ENCODE measurements around the gene PNLIPRP2. TPM values are rescaled to one million over a fixed set of nuclear protein-coding genes. Genes with fewer than 3 reads are reported as not detected.

PNLIPRP2 gene
- total and polyA plus RNA-seq, 2 donors = 0.06 TPM; not detected in 1

DNA sequence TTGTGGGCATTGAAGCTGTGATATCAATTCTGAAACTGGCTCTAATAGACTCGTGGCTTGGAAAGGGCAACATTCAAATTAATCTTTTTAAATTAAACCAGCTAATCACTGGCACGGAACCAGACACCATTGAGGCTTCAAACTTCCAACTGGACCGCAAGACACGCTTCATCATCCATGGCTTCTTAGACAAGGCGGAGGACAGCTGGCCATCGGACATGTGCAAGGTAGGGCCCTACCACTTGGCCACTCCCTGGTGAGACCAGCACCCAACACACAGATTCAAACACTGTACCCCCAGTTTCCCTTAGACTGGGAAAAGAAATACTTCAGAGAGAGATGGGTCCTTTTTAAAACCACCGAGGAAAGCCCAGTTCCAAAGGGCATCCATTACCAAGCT is 5.1 kb downstream of the PNLIPRP2 start:
- Histone ChIP-seq H3K27ac (ENCODE audit: low read depth) (no peak overlapping the region), H3K36me3 (ENCODE audit: insufficient read depth) (no peaks in the 10 kb centered on the region), H3K4me1 (ENCODE audit: insufficient read depth) (no peaks in the 10 kb centered on the region), H3K4me3 (ENCODE audit: low read depth, low read length) (no peak overlapping the region)
- DNase-seq (ENCODE audit: extremely low spot score) = no peak
- 88% methylated on average over 7 of the region's 7 CpGs for WGBS

DNA sequence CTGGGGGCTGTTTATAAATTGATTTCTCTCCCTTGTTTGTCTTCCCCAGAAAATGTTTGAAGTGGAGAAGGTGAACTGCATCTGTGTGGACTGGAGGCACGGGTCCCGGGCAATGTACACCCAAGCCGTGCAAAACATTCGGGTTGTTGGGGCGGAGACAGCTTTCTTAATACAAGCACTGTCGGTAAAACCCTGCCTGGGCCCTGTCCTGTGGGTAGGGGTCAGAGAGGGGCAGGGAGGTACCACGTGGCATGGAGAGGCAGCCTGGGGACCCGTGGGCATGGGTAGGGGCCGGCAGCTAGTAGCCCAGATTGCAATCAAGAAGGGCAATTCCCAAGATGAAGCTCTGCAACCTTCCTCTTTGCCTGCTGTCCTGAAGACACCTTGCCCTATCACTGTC is 6.1 kb downstream of the PNLIPRP2 start:
- Histone ChIP-seq H3K4me3 (ENCODE audit: low read depth, low read length) (no peak overlapping the region), H3K4me1 (ENCODE audit: insufficient read depth) (no peaks in the 10 kb centered on the region), H3K27ac (ENCODE audit: low read depth) (no peak overlapping the region), H3K36me3 (ENCODE audit: insufficient read depth) (no peaks in the 10 kb centered on the region)
- 76% methylated on average over 9 of the region's 9 CpGs for WGBS
- DNase-seq (ENCODE audit: extremely low spot score) = no peak

DNA sequence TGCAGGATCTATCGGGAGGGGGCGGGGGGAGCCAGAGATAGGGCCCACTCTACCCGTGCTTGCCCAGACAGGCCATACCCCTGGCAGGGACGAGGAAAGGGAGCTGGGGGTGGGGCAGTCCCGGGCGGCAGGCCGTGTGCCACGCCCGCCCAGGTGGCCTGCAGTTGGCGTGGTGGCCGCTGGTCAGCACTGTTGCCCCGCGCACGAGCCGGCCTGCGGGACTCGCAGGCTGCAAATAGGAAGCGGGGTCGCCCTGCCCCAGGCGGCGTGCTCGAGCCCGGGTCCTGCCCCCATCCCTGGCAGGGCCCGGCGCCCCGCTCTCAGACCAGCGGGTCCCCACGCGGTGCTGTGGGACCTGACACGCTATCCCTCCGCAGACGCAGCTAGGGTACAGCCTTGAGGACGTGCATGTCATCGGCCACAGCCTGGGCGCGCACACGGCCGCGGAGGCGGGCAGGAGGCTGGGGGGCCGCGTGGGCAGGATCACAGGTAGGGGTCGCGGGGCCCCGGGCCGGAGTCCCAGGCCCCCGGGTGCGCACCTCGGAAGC is 6.7 kb downstream of the PNLIPRP2 start:
- Histone ChIP-seq H3K27ac (ENCODE audit: low read depth) (no peak overlapping the region), H3K4me3 (ENCODE audit: low read depth, low read length) (peak overlapping the region; percentile 4), H3K36me3 (ENCODE audit: insufficient read depth) (no peaks in the 10 kb centered on the region), H3K4me1 (ENCODE audit: insufficient read depth) (no peaks in the 10 kb centered on the region)
- no peak for DNase-seq (ENCODE audit: extremely low spot score)
- 3% methylated on average over 49 of the region's 49 CpGs for WGBS

DNA sequence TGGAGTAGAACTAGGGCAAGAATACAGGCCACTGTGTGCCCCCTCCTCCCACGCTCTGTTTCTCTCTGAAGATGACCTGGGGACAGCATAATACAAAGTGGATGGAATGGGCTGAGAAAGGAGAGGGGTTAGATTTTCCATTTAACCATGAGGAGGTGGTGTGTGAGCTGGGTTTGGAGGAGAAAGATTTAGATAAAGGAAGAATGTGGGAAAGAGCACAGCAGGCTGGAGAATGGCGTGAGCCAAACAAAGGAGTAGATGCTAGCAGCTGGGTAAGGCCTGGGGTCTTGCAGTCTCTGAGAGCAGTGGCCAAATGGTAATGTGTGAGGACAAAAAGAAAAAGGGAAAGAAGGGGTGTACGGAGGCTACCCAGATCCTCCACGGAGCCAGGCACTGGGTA is 8.6 kb downstream of the PNLIPRP2 start:
- DNase-seq (ENCODE audit: extremely low spot score) = no peak
- no peak overlapping the region for H3K4me3 ChIP-seq (ENCODE audit: low read depth, low read length)
- no peaks in the 10 kb centered on the region for H3K36me3 ChIP-seq (ENCODE audit: insufficient read depth)
- WGBS = 83% methylated on average over 4 of the region's 4 CpGs
- no peaks in the 10 kb centered on the region for H3K4me1 ChIP-seq (ENCODE audit: insufficient read depth)
- H3K27ac ChIP-seq (ENCODE audit: low read depth) = no peak overlapping the region

DNA sequence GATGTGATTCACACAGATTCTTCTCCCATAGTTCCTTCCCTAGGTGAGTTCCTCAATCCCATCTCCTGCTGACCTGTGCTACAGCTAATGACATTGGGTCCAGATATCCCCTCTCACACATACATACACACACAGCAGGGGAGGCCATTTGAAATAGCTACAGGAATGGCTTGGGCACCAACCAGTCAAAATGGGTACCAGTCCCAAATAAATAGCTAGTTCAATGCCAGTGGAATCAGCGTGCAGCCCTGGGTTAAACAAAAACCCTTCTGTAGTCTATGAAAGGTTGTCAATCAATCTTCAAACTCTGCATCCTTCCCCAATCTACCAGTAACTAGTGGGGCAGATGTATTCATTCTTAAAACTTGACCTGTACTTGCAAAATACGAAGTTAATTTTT is 9.3 kb downstream of the PNLIPRP2 start:
- no peak for DNase-seq (ENCODE audit: extremely low spot score)
- WGBS = 86% methylated on average over 2 of the region's 2 CpGs
- Histone ChIP-seq H3K4me3 (ENCODE audit: low read depth, low read length) (no peak overlapping the region), H3K4me1 (ENCODE audit: insufficient read depth) (no peaks in the 10 kb centered on the region), H3K36me3 (ENCODE audit: insufficient read depth) (no peaks in the 10 kb centered on the region), H3K27ac (ENCODE audit: low read depth) (no peak overlapping the region)

DNA sequence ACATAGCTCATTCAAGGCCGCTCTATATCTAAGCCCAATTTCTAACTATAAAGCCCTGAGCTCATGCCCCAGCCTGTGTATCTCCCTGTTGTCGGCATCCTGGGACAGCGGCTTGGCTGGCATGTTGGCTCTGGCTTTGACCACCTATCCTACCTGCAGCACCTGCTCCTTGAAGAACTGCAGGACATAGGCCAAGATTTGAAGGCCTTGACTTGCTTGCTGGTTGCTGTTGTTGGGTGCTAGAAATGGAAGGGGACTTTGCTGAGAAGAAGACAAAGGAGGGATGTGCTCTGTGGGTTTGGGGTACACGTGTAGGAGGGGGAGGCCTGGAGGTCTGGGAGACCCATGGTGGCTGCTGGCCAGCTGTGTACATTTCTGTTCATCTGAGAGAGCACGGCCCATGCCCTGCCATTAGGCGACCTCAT is 11.1 kb downstream of the PNLIPRP2 start:
- Histone ChIP-seq H3K36me3 (ENCODE audit: insufficient read depth) (no peaks in the 10 kb centered on the region), H3K4me3 (ENCODE audit: low read depth, low read length) (no peak overlapping the region), H3K27ac (ENCODE audit: low read depth) (no peak overlapping the region), H3K4me1 (ENCODE audit: insufficient read depth) (no peaks in the 10 kb centered on the region)
- no peak for DNase-seq (ENCODE audit: extremely low spot score)
- 93% methylated on average over 6 of the region's 6 CpGs for WGBS

DNA sequence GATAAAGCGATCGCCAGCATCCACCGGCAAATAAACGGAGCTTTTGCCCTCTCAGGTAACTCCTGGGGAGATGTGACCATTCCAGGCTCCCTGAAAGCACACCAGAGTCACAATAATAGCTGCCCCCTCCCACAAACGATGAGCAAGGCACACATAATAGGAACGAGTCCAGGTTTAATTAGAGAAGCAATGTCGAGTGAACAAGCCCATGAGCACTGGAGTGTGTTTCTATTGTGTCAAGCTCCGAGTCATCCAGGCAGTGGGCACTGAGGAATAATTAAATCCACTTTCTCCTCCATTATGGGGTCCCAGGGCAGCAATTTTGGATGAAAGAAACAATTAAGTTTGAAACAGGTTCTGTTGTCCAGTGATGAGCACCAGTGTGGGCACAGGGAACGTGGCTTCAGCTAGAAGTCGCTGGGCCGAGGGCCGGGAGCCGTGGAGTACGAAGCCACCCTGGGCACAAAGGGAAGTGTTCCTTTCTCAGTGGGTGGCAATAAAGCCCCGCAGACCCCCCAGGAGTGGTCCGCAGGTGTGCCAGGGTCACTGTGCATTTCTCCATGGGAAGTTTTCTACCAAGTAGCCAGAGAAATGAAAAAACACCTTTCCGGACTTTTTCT is 12.0 kb downstream of the PNLIPRP2 start:
- WGBS = 90% methylated on average over 17 of the region's 17 CpGs

DNA sequence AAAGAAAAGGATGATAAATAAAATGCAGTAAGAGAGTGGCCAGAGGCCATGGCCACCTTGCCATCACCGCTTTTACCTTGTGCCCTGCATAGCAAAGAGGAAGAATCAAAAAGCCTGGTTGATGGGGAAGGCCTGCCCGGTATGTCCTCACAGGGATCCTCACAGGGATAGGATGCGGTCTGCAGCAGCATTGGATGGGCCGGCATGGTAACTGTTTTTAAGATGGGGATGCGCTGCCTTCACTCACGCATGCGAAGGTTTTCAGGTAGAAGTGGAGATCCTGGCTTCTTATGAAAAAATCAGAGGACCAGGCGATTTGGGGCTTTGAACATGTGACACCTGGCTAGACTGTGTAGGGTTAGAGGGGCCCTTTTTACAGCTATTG is 12.5 kb downstream of the PNLIPRP2 start:
- Histone ChIP-seq H3K36me3 (ENCODE audit: insufficient read depth) (no peaks in the 10 kb centered on the region), H3K27ac (ENCODE audit: low read depth) (no peak overlapping the region), H3K4me1 (ENCODE audit: insufficient read depth) (no peaks in the 10 kb centered on the region), H3K4me3 (ENCODE audit: low read depth, low read length) (no peak overlapping the region)
- WGBS = 97% methylated on average over 8 of the region's 8 CpGs
- no peak for DNase-seq (ENCODE audit: extremely low spot score)

More for the DNA sequence above, 12.0 kb downstream of the PNLIPRP2 start:
- no peak for DNase-seq (ENCODE audit: extremely low spot score)
- Histone ChIP-seq H3K4me3 (ENCODE audit: low read depth, low read length) (no peak overlapping the region), H3K36me3 (ENCODE audit: insufficient read depth) (no peaks in the 10 kb centered on the region), H3K27ac (ENCODE audit: low read depth) (no peak overlapping the region), H3K4me1 (ENCODE audit: insufficient read depth) (no peaks in the 10 kb centered on the region)

DNA sequence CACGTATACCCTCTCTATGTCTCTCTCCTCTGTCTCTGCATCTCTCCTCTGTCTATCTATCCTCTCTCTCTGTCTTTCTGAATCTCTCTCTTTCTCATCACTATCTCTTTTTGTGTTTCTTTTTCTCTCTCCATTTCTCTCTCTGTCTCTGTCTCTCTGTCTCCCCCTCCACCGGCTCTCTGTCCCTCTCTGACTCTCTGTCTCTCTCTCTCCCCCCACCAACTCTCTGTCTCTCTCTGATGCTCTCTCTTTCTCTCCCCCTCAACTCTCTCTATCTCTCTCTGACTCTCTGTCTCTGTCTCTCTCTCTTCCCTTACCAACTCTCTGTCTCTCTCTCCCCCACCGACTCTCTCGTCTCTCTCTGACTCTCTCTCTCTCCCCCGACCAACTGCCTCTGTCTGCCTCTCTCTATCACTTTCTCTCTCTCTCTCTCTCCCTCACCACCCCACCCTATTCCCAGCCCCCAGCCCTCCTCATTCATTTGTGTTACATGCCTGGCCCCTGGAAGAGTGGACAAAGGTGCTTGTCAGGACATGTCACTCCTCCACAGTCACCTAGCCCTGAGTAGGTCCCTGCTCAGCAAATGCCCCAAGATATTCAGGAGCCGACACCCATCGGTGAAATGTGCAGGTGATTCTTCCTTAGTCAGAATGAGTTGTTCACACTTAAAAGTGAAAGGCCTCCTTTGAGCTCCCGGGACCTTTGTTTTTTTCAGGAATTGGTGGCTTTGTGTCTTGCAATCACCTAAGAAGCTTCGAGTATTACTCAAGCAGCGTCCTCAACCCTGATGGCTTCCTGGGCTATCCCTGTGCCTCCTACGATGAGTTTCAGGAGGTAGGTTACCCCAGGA is 13.6 kb downstream of the PNLIPRP2 start:
- DNase-seq (ENCODE audit: extremely low spot score) = no peak
- H3K36me3 ChIP-seq (ENCODE audit: insufficient read depth) = no peaks in the 10 kb centered on the region
- WGBS = 78% methylated on average over 11 of the region's 11 CpGs
- H3K4me3 ChIP-seq (ENCODE audit: low read depth, low read length) = no peak overlapping the region
- H3K4me1 ChIP-seq (ENCODE audit: insufficient read depth) = no peaks in the 10 kb centered on the region
- H3K27ac ChIP-seq (ENCODE audit: low read depth) = no peak overlapping the region

DNA sequence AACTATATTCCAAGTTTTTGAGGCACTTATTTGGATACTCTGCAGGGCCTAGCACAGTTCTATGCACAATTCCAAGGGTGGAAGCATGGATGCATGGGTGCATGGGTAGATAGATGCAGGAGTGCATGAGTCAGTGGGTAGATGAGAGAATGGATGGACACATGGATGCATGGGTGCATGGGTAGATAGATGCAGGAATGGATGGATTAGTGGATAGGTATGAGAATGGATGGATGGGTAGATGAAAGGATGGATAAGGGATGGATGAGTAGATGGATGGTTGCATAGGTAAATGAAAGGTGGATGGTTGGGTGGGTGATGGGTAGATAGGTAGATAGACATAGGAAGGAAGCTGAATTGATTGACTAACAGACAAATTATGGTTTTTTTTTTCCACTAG is 15.6 kb downstream of the PNLIPRP2 start:
- Histone ChIP-seq H3K4me3 (ENCODE audit: low read depth, low read length) (no peak overlapping the region), H3K36me3 (ENCODE audit: insufficient read depth) (no peaks in the 10 kb centered on the region), H3K4me1 (ENCODE audit: insufficient read depth) (no peaks in the 10 kb centered on the region)

DNA sequence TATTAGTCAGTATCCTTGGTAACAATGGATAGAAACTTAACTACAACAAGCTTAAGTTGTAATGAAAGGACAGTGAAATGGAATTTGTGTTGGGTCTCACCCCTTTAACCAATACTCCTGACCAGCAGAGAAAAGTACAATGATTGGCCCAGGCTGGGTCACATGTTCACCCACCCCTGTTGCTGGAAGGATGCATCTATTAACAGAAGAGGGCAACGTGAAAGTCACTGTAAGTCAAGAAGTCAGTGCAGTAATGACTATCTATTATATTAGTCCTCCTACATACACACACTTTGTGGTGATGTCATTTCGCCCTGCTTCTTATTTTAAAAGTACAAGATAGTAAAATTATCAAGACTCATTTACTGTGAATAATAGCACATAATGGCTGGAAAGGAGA is 16.2 kb downstream of the PNLIPRP2 start:
- Histone ChIP-seq H3K4me1 (ENCODE audit: insufficient read depth) (no peaks in the 10 kb centered on the region), H3K4me3 (ENCODE audit: low read depth, low read length) (no peak overlapping the region), H3K27ac (ENCODE audit: low read depth) (no peak overlapping the region), H3K36me3 (ENCODE audit: insufficient read depth) (no peaks in the 10 kb centered on the region)
- no peak for DNase-seq (ENCODE audit: extremely low spot score)
- 21% methylated on average over 2 of the region's 2 CpGs for WGBS

More for the DNA sequence above, 15.6 kb downstream of the PNLIPRP2 start:
- H3K27ac ChIP-seq (ENCODE audit: low read depth) = no peak overlapping the region
- DNase-seq (ENCODE audit: extremely low spot score) = no peak

DNA sequence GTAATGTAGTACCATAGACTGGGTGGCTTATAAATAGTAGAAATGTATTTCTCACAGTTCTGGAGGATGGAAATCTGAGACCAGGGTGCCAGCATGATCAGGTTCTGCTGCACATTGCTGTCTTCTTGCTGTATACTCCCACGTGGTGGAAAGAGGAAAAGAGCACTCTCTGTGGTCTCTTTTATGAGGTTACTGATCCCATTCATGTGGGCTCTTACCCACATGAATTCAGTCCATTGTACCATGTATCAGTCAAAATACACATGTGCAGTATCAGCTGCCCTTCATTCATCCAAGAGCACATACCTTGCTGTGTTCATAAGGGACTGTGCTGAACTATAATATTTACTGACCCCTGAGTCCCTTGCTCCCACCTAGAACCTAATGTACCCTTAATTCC is 17.1 kb downstream of the PNLIPRP2 start:
- no peak overlapping the region for H3K27ac ChIP-seq (ENCODE audit: low read depth)
- WGBS = 5% methylated on average over 1 of the region's 1 CpG
- no peak overlapping the region for H3K4me3 ChIP-seq (ENCODE audit: low read depth, low read length)
- DNase-seq (ENCODE audit: extremely low spot score) = no peak
- no peaks in the 10 kb centered on the region for H3K36me3 ChIP-seq (ENCODE audit: insufficient read depth)
- H3K4me1 ChIP-seq (ENCODE audit: insufficient read depth) = no peaks in the 10 kb centered on the region

DNA sequence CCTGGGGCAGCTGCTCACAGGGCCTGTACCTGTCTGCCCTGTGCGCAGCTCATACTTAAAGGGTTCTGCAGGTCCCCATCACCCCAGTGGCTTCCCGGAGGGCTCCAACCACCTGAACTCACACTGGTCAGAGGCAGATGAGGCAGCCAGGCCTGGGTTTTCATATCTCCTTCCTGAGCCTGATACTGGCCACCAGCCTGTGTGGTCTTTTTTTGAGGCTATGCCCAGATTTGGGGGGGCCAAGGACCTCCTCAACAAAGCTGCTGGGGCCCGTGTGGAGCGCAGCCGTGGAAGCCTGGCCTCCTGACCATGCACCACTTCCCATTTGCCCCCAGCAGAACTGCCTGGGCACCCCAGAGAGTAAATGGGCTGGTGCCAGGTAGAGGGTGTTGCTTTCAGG is 25.7 kb downstream of the PNLIPRP2 start:
- H3K27ac ChIP-seq (ENCODE audit: low read depth) = no peak overlapping the region

DNA sequence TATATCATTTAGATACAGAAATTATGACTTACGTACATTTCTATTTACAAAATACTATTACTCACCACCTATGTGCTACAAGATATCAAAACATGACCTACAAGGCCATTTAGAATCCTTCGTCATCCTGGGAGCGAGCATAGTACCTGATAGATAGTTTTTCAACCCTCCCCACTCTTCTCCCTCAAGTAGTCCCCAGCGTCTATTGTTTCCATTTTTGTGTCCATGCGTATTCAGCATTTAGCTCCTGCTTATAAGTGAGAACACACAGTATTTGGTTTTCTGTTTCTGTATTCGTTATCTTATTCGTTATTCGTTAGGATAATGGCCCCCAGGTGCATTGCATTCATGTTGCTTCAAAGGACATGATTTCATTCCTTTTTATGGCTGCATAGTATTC is 28.1 kb downstream of the PNLIPRP2 start:
- DNase-seq (ENCODE audit: extremely low spot score) = no peak
- Histone ChIP-seq H3K4me3 (ENCODE audit: low read depth, low read length) (no peak overlapping the region), H3K36me3 (ENCODE audit: insufficient read depth) (no peaks in the 10 kb centered on the region), H3K4me1 (ENCODE audit: insufficient read depth) (no peaks in the 10 kb centered on the region), H3K27ac (ENCODE audit: low read depth) (no peak overlapping the region)
- WGBS = 80% methylated on average over 8 of the region's 8 CpGs

More for the DNA sequence above, 25.7 kb downstream of the PNLIPRP2 start:
- Histone ChIP-seq H3K4me1 (ENCODE audit: insufficient read depth) (no peaks in the 10 kb centered on the region), H3K4me3 (ENCODE audit: low read depth, low read length) (no peak overlapping the region), H3K36me3 (ENCODE audit: insufficient read depth) (no peaks in the 10 kb centered on the region)
- no peak for DNase-seq (ENCODE audit: extremely low spot score)
- WGBS = 83% methylated on average over 5 of the region's 5 CpGs

Measured in urinary bladder (tissue), 4 donors.